G401 (cell line): ENCODE data around the gene METTL15. TPM values are rescaled to one million over a fixed set of nuclear protein-coding genes. Genes with fewer than 3 reads are reported as not detected.
"Not testable (repeated sequence)": the region's sequence is repeated elsewhere in the genome, so short reads cannot be mapped to it uniquely, and the experiment has no call there.

Source experiments
- DNase-seq: peaks from one replicate; pipeline ENCODE4 v3.0.0-alpha.2; 2015; ENCODE audit warnings: low spot score
- in situ Hi-C: cut with HindIII; loops from 2 replicates; pipeline ENCODE4 v1.10.0; 2016; ENCODE audit warnings: low sequenced_read_pairs, mixed read lengths
- total RNA-seq: library from RNA; depleted of rRNA; stranded (reverse); fragments of >200 nt; shearing (Covaris generic); gene quantifications from 2 replicates; pipeline ENCODE4 v1.2.3, GENCODE V29; 2014; rRNA removed

Gene METTL15
- total RNA-seq, 1 experiment from 2014 or later: 30.4 TPM

DNA sequence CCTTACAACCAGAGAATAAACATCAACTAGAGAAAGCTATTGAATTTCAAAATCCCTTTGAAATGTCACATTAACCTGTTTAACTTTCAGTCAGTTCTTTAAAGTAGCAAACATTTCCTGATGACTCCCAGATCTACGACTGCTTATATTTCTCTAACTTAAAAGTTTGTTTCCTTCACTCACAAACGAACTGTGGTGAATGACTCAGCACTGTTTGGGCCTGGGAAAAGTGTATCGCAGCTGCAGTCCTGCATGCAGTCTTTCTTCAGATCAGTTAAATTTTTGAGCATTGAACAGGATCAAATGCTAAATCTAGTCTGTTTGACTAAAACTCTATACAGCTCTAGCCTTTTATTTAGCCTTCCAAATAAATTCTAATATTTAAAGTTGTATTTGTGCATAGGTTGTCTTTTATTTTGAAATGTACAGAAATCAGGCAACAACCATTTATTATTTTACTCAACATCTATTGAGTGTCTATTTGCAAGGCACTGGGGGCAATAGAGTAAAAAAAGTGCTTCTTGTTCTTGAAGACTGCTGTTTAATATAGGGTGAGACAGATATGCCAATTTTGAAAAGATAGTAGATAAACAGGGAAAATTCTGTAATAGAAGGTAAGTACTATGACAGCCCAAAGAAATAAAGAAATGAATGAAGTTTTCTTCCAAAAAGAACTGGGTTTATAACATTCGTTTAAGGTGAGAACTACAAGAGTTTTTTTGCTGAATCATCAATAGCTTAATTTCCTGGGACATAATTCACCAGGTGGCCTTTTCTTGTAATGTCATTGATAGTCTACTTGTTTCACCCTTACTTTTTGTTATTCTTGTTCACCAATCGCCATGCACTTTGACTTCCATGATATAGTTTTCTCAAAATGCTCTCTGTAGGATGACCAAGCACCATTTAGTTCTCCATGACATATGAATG lies 235.4 kb downstream of the METTL15 start:
- DNase-seq: no peak
- in situ Hi-C loops: no loop called here

DNA sequence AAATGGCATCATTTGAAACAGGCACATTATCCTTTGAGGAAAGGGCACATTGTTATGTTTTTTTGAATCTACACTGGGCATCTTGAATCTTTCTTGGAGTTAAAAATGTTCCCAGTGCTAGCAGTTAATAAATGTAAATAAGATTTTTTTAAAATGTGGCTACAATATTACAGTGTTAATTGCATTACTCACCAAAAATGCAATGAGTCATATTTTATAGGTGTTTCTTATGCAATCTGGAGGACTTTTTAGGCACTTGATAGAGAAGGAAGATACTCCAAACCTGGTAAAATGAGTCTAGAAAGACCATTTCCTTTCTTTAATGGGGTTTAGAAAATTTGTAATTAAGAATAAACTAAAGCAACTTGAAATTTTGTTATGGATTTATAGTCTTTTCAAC lies 238.0 kb downstream of the METTL15 start:
- in situ Hi-C loops: no loop called here
- DNase-seq: no peak

DNA sequence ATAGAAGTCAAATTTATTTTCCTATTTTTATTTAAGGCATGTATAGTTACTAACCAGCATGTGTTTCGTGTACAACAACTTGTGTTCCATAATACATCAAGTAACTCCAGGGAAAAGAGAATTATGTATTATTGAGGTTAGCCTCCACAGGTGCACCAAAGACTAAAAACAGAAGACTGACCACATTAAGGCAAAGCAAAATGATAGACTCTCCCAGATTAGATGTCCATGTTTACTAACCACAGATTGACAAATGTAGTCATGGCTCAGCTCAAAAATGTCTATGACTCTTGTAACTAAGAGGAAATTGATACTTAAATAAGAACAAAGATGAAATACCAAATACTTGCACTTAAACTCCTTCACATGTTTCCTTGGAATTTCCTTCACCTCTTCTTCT lies 238.5 kb downstream of the METTL15 start:
- no peak for DNase-seq
- in situ Hi-C loops: no loop called here

DNA sequence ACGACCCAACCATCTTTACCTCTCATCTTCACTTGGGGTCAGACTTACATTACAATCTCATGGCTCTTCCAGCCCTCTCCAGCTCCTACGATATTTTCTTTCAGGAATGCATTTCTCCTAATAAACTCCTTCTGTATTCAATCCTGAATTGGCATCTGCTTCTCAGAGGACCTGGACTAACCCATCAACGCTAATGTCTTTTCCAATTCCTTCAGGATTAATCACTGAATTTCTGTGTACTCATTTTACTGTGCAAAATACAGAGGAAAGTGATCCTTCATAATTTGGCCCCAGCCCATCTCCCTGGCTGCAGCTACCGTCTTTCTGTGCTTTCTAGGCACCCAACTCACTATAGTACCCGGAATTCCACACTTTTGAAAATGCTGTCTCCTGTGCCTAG lies 239.2 kb downstream of the METTL15 start:
- DNase-seq: no peak
- in situ Hi-C loops: no loop called here

DNA sequence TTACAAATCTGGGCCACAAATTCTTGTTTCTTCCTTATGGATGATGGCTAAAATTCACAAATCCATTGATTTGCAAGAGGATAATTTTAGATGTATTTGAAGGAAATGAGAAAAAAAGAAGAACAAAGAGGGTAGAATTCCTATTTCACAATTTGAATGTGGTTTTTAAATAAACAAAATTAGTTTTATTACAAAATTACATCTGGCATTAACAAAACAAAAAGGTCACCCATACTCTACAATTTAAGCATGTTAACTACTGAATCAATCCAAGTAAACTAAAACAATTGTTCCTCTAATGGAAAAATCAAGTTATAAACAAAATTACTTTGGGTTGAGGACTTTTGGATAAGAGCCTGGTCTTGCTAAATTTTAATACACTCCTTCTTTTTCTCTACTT lies 242.0 kb downstream of the METTL15 start:
- in situ Hi-C loops: no loop called here
- DNase-seq: no peak

DNA sequence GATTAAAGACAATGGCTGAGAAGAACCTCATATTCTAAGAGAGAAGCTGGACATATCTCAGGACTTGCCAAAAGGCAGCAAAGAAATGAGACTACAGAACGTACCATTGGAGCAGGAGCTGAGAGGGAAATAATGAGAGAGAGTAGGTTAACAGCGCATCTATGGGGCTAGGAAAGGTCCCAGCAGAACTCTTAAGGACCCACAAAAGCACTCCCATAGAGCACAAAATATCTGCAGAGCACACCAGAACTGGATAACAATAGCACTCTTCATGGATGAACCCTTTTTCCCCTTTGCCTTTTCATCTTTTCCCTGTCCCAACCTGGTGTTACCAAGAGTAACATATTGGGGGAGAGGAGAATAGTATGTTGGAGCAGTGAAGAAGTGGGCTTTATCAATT lies 245.8 kb downstream of the METTL15 start:
- DNase-seq: no peak
- in situ Hi-C loops: no loop called here

DNA sequence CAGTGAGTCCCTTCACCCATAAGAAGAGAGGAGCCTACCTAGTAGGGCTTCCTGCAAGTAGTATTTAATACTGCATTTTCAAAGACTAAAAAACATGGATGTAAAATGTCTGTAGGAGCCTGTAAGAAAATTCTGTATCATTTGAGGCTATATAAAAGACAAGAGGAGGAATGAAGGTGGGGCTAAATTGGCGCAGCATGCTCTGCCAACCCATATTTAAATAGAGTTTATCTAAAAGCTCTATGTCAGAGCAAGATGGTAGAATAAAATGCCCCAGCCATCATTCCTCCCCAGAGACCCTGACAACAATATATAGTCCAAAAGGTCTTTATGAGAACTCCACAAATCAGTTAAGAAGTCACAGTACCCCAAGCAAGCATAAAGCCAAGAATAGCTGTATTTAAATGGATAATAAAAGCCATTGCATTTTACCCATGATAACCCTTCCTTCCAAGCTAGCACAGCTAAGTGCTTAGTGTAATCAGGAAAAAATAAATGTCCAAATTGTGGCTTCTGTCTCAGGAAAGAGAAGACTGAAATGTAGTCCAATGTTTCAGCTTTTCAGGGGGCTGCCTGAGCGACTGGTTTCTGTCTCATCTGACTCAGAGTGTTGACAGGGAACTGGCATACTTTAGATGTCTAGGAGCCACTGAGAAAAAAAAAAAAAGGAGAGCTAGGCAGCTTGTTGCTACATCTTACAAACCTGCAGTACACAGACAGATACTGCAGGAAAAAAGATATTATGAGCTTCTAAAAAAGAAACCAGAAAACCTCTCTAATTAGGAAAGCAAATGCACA lies 258.6 kb downstream of the METTL15 start:
- in situ Hi-C loops: no loop called here
- DNase-seq: no peak

DNA sequence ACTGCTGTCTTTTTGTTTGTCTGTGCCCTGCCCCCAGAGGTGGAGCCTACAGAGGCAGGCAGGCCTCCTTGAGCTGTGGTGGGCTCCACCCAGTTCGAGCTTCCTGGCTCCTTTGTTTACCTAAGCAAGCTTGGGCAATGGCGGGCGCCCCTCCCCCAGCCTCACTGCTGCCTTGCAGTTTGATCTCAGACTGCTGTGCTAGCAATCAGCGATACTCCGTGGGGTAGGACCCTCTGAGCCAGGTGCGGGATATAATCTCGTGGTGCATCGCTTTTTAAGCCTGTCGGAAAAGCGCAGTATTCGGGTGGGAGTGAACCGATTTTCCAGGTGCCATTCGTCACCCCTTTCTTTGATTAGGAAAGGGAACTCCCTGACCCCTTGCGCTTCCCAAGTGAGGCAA lies 269.9 kb downstream of the METTL15 start:
- DNase-seq, in situ Hi-C loops: not testable (repeated sequence)

Other genes starting within 250 kb of the METTL15 start
- gene KIF18A, start 232 bp upstream of the METTL15 start, total RNA-seq: 34.5 and 41.8 TPM in 2 replicates